Transverse colon (tissue), 3 donors: ENCODE results near the gene SCOC.

Experiments used
- EP300 ChIP-seq: sonication (generic); formaldehyde crosslinking; IDR thresholded peaks from one replicate; pipeline ENCODE4 v1.6.1; 2017; ENCODE audit warnings: antibody characterized with exemption, low read depth
- POLR2A ChIP-seq: fragments of 450-650 bp; IDR thresholded peaks from one replicate; pipeline ENCODE4 v1.6.1; 2016; ENCODE audit warnings: antibody characterized with exemption, mild to moderate bottlenecking, moderate library complexity
- TF ChIP-seq, protein P1 (sequence below), 5 experiments: fragments of 200-600 bp in 3 of 5; fragments of 450-650 bp in 2 of 5; sonication (generic) in 3 of 5; IDR thresholded peaks; 1 replicate in 2 of 5; 2 replicates in 3 of 5; pipeline ENCODE4 v1.5.1; 2016 to 2017; ENCODE audit warnings: antibody characterized with exemption in 5 of 5, inconsistent platforms in 3 of 5, mild to moderate bottlenecking in 2 of 5, moderate library complexity in 1 of 5

DNA sequence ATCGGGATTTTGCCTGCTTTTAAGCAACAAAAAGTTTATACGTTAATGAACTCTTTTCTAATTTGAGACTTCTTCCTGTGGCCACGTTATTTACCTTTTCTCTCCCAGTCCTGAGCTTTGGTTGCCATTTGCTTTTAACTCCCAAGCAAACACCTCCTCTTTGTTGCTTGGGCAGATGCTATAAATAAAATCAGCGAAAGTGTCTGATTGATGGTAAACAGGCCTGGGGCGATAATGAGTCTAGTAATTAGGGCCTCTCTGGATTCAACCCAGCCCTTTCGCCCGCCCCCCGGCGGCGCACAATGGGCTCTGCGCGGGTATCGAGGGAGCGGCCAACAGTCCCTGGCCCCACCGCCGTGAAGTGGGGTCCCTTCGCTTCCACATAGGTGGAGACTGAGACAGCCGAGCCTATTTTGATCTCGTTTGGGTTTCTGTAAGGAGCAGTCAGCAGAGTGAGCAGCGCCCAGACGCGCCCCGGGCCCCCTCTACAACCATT, 53.2 kb downstream of the SCOC start:
- TF ChIP-seq, protein P1, sequence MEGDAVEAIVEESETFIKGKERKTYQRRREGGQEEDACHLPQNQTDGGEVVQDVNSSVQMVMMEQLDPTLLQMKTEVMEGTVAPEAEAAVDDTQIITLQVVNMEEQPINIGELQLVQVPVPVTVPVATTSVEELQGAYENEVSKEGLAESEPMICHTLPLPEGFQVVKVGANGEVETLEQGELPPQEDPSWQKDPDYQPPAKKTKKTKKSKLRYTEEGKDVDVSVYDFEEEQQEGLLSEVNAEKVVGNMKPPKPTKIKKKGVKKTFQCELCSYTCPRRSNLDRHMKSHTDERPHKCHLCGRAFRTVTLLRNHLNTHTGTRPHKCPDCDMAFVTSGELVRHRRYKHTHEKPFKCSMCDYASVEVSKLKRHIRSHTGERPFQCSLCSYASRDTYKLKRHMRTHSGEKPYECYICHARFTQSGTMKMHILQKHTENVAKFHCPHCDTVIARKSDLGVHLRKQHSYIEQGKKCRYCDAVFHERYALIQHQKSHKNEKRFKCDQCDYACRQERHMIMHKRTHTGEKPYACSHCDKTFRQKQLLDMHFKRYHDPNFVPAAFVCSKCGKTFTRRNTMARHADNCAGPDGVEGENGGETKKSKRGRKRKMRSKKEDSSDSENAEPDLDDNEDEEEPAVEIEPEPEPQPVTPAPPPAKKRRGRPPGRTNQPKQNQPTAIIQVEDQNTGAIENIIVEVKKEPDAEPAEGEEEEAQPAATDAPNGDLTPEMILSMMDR (IDR thresholded peaks at IDR 0.05): no peak
- no peak for TF ChIP-seq EP300
- no peak for TF ChIP-seq POLR2A
